Fibroblast of peridontal ligament (primary cell): ENCODE data around the gene CENPM.

ENCODE experiments used
- DNase-seq: peaks from one replicate; pipeline ENCODE4 v3.0.0-alpha.2; 2010; ENCODE audit errors: extremely low read depth

The CENPM gene, protein sequence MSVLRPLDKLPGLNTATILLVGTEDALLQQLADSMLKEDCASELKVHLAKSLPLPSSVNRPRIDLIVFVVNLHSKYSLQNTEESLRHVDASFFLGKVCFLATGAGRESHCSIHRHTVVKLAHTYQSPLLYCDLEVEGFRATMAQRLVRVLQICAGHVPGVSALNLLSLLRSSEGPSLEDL

DNA sequence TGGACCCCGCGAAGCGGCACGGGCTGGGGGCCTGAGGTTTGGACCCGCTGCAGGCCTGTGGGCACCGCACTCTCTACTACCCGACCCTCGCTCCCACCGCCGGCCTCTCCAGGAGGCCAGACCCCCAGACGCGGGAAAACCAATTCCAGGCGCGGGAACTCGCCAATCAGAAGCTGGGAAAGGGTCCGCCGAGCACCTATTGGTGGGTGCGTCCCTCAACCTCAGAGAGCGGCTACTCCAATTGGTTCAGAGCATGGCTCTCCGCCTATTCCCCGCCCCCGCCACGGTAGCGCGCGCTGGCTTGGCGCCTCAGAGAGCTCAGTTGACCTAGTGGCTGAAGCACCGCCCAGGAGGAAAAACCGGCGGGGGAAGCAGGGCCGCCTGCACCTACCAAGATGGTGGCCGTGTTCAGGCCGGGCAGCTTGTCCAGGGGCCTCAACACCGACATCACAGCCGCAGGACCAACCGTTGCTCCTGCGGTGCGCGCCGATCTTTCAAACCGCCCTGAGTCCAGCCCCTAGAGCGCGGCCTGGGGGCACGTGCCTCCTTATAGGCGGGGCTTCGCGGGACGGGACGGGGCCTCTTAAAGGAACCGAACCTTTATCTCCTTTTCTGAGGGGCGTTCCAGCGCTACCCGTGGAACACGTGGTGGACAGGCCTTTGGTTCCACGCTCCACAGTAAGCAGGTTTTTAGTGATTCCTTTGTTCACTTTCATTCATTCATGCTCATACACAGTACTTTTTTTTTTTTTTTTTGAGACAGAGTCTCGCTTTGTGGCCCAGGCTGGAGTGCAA, at the start of gene CENPM:
Gene CENPM (minus strand): TSS at position 524 of the 795 bp plus-strand sequence. CDS start 76 bp downstream, at position 448.
- DNase-seq, result peak; percentile 88

DNA sequence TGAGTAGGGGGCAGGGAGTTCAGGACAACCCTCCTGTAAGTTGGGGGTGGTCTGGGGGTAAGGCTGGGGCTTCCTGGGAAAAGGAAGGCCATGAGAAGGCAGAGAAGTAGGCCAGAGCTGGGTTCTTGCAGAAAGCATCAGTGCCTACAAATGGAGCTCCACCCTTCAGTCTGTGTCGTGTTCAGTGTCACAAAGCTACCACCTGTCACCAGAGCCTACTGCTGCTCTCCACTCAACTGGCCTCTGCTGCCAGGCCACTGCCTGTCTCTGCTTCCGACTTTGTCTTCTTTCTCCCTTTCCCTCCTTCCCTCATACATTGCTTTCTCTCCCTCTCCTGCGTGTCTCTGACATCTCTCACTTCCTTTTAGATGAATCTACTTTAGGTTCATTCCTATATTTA, 48.3 kb upstream of the CENPM start:
- no peak for DNase-seq

GRCh38 chr22:41992496-41992895, 45.5 kb upstream of the CENPM start:
- DNase-seq, result no peak

GRCh38 chr22:41991111-41991510, 44.2 kb upstream of the CENPM start:
- no peak for DNase-seq

DNA sequence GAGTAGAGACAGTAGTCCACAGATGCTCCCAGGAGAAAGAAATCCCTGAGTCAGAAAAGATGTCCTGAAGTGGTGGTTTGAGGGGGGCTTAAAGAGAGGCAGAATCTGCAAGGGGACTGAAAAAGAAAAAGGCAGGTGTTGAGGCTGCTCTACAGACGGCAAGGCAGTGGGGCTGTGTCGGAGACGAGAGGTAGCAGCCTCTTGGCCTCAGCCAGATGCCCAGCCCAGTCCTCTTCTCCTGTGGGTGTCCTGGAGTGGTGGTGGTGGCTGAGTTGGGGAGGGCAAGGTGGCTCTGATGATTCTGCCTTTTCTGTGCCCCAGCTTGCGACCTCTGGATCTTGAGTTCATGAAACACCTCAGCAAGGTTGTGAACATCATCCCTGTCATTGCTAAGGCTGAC, 42.3 kb upstream of the CENPM start:
- DNase-seq, result no peak

- DNase-seq, result no peak
Measured at GRCh38 chr22:41987276-41987675, 40.3 kb upstream of the CENPM start.

DNA sequence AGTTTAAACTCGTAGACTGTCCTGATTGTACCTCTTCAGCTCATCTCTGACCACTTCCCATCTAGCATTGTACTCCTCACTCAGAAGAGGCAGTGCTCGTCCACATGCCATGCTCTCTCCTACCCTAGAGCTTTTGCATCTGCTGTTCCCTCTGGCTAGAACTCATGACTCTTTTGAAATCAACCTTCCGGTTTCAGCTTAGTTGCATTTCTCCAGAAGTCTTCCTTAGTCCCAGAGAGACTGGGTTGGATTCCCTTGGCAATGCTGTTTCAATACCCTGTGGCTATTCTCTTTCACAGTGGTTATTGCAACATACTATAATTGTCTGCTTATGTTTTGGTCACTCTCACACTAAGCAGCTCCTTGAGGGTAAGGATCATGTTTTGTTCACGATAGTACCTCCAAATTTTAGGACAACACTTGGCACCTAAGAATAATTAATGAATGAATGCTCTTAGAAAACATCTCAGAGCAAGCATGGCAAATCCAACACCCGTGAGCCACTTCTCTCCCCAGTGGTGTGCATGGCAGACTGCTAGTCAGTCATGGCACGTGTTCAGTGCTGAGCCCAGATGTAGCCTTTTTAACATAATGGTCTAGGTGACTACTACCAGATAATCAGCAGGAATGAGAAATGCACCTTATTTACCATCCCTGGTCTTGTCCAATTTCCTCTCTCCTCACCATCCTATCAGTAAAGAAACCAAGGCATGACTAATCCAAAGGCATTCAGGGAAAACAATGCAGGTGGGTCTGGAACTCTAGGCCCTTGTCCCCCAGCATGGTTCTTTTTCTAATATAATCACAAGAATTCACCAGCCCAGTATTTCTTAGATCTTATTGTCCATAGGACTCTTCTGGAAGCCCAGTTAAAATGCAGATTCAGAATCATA, 36.8 kb upstream of the CENPM start:
- peak; percentile 78 for DNase-seq

- no peak for DNase-seq
Measured at GRCh38 chr22:41982865-41983264, 35.9 kb upstream of the CENPM start.

DNA sequence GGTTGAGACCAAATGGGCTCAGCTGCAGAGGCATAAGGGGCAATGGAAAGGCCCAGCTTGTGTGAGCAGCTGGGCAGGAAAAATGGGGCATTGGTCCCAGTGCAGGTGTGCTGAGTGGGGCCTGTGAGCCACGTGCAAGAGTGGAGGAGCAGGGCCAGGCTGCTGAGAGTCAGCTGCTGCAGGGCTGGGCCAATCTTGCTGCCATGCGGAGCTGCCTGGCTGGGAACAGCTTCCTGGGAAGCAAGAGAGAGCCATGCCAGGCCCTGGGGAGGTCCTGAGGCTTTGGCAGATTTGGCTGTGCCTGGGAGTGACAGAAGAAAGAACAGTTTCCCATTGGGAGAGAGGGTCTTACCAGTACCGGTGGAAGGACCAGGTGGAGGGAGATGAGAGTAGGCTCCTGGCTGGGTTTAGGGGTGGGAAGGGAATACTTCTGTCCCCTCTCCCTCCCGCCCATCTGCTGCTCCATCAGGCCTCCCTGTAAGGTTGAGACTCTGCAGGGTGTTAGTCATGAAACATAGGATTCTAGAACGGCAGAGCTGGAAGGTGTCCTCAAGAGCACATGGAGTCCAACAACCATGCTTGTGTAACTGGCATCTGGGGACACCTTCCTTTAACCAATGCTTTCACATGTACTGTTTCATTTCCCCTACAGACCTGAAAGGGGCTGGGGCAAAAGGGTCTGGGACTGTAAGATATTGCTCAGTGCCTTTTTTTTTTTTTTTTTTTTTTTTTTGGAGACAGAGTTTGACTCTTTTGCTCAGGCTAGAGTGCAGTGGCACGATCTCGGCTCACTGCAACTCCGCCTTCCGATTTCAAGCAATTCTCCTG, 32.7 kb upstream of the CENPM start:
- no peak for DNase-seq

- DNase-seq, result no peak
Measured at GRCh38 chr22:41978732-41979131, 31.8 kb upstream of the CENPM start.

DNA sequence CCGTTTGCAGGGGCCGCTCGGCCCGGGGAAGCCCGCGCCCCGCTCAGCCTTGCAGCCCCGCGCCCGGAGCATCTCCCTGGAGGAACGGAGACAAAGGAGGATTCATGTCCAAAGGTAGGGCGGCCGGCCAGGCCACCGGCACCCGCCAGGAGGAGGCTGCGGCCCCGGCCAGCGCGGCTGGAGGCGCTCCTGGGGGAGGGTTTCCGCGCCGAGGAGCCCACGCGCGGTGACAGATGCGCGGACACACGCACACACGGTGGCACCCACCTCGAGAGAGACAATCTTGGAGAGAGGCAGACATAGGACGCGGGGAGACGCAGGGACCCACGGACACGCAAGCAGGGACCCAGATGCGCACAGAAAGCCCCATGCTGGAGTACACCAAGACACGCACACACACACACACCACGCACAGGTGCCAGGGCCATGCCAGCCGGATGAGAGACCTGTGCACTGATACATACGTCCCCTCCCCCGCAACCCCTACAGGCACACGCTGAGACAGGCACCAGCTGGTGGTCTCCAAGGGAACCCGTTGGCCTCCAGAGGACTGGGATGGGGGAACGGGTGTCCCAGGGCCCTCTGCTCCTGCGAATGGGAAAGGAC, 30.1 kb upstream of the CENPM start:
- no peak for DNase-seq

DNA sequence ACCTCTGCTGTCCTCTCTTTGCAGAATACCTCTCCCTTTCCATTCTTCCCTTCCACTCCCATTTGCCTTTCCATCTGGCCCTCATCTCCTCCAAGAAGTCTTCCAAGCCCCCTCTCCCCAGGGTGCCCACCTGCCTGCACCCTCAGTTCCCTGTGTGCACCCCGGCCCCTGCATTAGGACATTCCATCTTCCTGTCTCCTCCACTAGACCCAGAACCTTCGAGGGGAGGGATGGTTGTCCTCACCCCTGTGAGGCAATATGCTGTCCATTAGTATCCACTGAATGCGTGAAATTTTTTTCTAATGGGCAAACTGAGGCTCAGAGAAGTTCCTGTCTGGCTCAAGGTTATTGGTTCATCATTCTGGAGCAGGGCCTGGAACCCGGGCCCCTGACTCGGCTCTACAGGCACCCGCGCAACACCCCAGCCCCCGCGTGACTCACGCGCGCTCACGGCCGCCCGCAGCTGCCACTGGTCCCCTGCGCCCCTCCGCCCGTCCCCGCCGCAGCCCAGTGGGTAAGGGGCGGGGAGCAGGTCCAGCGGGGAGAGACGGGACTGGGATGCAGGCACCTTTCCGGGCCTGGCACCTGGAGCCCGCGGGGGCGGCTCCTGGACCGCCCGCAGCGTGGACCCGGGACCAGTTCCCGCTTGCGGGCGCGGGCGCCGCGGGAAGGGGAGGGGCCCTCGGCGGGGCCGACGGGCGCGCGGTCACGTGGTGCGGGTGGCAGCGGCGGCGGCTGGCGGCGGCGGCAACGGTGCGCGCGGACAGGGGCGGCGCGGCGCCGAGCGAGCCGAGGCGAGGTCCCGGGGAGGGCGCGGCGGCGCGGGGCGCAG, 29.3 kb upstream of the CENPM start:
- DNase-seq, result no peak

DNA sequence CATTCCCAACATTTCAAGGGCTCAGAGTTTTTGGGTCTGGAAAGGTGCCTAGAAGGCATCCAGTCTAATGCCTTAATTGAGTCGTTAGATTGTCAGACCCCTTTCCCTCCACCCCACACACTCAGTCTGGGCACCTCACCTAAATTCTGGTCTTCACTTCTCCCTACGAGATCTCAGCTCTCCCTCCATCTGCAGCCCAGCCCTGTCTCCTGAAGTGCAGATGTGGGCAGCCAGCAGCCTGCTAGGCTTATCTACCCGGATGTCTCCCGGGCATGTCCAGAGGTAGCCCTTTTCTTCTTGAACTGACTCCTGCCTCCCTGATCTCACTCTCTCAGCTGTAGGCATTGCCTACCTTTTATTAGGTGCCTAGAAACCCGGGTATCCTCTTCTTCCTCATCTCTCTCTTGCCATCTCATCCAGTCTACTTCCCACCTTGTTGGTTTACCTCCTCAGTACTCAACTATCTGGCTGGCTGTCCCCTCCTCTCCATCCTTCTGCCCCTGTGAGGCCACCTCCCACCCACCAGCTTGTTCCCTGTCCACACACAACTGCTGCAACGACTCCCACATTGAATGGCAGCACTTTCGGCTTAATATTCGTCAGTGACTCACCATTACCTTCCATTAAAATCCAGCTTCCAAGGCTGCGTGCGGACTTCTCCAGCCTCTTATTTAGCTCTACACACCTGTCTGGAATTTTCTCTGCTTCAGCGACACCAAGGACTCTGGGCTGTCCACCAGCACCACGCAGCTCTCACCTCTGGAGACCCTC, 28.5 kb upstream of the CENPM start:
- no peak for DNase-seq

GRCh38 chr22:41974691-41975290, 27.8 kb upstream of the CENPM start:
- DNase-seq, result no peak

GRCh38 chr22:41971431-41971830, 24.5 kb upstream of the CENPM start:
- no peak for DNase-seq

DNA sequence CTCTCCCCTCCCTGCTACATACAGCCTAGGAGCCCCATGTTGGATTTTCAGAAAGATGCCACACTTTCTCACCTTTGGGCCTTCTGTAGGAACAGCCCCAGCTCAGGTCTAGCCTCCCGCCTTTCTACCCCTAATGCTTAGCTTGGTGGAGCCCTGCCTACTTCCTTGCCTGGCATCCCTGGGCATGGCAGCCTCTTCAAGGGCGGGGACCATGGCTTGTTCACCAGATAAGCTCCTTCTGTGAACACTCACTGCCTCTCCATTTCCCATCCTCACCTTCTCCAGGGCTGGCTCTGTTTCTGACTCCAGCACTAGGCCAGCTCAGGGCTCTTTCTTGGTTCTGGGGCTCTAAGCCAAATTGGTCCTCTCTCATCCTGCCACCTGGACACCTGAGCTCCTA, 23.6 kb upstream of the CENPM start:
- DNase-seq, result no peak

DNA sequence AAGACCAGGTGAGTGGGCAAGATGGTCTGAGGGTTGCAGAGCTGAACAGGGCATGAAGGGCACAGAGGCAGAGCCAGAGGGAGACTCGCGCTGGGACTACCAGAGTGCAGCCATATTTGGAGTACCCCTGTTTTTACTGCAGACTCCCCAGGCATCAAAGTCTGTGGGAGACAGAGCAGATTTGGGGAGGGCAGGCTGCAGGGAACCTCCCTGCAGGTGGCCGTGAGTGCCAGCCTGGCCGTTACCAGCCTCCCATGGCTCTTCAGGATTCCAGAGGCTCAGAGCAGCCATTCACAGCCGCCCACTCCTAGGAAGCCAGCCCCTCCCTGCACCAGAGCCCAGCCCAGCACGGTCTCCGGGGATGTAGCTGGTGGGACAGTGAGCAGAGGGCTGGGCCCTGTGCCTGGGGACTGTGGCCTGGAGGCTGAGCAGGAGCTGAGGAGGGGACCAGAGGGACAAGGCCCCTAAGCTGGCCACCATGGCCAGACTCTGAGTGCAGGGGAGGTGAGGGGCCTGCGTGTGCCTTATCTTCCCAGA, 22.2 kb upstream of the CENPM start, which contains the start of gene SEPTIN3:
Gene SEPTIN3 (plus strand): TSS at position 334 of the 537 bp plus-strand sequence. CDS start 2,050 bp downstream, outside the sequence.
- no peak for DNase-seq

- DNase-seq, result no peak
Measured at GRCh38 chr22:41968601-41969000, 21.6 kb upstream of the CENPM start.
